Epithelial cell of prostate (primary cell): ENCODE measurements around the gene RSRC1.
"Not testable (repeated sequence)": the region's sequence is repeated elsewhere in the genome, so short reads cannot be mapped to it uniquely, and the experiment has no call there.

Experiments used
- DNase-seq: peaks from one replicate; pipeline ENCODE4 v3.0.0-alpha.2; 2011; ENCODE audit warnings: low read depth, low spot score
- H3K27ac ChIP-seq: fragments of 450-650 bp; 2 replicates; pipeline ENCODE4 v1.5.1; 2017; ENCODE audit warnings: mild to moderate bottlenecking

RSRC1 gene

DNA sequence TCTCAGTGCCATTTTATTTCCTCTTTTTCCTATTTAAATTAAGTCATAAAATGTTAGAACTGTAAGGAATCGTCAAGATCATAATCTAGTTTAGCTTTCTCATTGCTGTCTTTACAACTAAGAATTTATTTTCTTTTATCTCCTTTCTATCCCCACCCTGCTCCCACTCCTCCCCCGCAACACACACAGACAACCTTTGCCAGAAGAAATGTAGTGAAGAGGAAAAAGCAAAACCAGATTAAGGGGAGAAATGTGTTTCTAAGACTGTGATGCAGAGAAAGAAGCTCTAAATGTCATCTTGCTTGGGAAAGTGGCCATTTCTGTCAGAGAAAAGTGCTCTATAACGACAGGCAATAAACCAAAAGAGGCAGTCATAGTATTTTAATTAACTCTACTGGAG is 382.8 kb downstream of the RSRC1 start:
- no peak for DNase-seq
- H3K27ac ChIP-seq, result no peak overlapping the region

DNA sequence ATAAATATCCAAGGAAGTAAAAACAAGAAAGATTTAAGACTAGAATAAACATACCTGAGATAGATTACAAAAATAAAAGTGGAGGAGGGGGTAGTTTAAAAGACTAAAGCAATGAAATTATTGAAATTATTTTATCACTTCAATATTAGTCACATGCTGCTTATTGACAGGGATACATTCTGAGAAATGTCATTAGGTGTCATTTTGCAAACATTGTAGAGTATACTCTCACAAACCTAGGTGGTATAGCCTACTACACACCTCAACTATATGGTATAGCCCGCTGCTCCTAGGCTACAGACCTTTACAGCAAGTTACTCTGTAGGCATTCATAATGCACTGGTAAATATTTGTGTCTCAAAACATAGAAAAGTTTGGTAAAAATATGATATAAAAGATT is 384.0 kb downstream of the RSRC1 start:
- H3K27ac ChIP-seq, result no peak overlapping the region
- DNase-seq, result no peak

- no peak overlapping the region for H3K27ac ChIP-seq
- DNase-seq, result no peak
These were observed 384.8 kb downstream of the RSRC1 start for GRCh38 chr3:158494673-158495072.

DNA sequence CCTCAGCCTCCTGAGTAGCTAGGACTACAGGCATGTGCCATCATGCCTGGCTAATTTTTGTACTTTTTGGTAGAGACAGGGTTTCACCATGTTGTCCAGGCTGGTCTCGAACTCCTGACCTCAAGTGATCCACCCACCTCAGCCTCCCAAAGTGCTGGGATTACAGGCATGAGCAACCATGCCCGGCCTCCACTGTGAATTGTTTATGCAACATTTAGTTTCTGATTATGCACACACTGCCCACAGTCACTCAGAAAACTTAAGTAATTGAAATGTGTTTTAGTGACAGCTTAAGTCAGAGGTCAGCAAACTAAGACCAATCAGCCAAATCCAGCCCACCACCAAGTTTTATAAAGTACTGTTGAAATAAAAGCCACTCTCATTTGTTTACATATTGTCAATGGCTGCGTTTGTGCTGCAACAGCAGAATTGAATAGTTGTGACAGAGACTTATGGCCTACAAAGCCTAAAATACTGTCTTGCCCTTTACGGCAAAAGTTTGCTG is 385.6 kb downstream of the RSRC1 start:
- not testable (repeated sequence) for H3K27ac ChIP-seq, DNase-seq

DNA sequence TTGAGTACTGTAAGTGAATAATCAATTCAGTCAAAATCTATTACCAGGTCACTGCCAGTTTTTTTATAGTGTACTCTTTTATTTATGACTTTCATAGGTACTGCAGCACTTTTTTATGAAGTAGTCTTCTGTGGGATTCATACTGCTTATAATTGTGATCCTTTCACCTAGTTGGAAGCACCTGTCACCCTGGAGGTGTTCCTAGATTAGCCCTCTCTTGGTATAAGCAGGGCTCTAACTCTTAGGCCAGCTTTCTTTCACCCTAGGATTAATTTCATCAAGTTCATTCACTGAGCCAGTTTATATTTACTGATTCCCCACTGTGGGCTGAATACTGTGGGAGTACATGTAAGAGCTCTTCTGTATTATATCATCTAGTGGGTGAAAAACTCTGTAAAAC is 395.2 kb downstream of the RSRC1 start:
- no peak overlapping the region for H3K27ac ChIP-seq
- DNase-seq, result no peak

GRCh38 chr3:158506456-158506855 is 396.6 kb downstream of the RSRC1 start:
- no peak for DNase-seq
- no peak overlapping the region for H3K27ac ChIP-seq

- no peak for DNase-seq
- H3K27ac ChIP-seq, result no peak overlapping the region
These were observed 398.6 kb downstream of the RSRC1 start for GRCh38 chr3:158508481-158508880.

DNA sequence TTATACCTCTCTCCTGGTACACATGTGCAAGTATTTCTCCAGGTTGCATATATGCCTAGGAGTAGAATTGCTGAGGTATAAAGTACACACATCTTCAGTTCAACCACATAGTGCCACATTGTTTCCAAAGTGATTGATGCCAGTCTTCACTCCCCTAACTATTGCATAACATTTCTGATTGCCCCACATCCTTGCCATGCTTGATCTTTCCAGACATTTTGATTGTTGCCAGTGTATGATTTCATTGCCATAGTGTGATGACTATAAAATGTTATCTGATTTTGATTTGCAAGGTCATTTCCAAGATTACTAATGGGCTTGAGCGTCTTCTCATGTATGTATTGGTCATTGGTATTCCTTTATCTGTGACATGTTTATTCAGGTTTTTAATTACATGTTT is 400.0 kb downstream of the RSRC1 start:
- no peak for DNase-seq
- H3K27ac ChIP-seq, result no peak overlapping the region

DNA sequence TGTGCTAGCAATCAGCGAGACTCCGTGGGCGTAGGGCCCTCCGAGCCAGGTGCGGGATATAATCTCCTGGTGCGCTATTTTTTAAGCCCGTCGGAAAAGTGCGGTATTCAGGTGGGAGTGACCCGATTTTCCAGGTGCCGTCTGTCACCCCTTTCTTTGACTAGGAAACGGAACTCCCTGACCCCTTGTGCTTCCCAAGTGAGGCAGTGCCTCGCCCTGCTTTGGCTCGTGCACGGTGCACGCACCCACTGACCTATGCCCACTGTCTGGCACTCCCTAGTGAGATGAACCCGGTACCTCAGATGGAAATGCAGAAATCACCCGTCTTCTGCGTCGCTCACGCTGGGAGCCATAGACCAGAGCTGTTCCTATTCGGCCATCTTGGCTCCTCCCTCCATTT is 406.8 kb downstream of the RSRC1 start:
- not testable (repeated sequence) for DNase-seq, H3K27ac ChIP-seq

DNA sequence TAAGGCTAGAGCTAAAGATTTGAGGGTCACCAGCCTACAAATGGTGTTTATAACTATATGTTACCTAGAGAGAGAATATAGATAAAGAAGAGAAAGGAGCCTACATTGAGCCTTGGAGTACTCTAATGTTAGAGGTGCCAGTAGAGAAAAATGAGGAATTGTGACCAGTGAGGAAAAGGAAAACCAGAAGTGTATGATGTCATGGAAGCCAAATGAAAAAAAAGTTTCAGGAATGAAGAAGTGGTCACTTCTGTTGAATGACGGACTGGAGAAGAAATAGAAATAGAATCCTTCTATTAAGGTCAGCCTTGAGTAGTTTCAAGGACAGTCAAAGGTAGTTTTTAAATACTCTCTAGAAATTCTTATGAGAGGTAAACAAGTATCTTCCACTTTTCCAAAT is 409.9 kb downstream of the RSRC1 start:
- no peak for DNase-seq
- H3K27ac ChIP-seq, result no peak overlapping the region

- no peak for DNase-seq
- no peak overlapping the region for H3K27ac ChIP-seq
These were observed 410.5 kb downstream of the RSRC1 start for GRCh38 chr3:158520433-158520832.

DNA sequence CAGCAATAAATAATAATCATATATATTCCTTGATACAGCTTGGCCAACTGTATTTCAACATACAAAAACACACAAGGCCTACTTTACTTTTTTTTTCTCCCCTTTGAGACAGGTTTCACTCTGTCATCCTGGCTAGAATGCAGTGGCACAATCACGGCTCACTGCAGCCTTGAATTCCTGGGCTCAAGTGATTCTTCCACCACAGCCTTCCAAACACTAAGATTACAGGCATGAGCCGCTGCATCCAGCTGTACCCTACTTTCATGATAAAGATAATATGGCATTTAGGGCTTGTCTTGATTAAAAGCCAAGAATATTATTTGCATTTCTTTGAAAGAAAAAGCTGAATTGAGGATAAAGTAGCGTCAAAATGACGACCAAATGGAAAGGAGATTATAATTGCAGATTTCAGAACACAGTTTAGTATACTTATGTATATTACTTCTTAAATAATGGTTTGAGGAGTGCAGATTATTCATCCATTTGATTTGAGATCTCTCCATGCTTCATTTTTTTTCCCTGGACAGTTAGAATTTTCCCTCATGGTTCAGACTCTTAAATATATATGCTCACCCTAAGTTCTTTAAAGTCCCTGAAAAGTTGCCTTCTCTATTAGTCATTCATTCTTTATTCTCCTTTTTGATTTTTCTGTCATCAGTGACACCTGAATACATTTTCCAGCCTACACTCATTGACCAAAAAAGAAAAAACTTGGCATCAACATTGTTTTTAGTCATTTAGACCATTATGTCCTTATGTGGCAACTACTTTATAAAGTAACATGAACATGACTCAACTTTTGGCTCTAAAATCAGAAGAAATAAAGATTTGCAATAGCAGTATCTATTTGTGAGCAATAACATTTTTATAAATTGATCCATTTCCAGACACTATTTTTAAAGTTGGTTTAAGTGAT is 412.6 kb downstream of the RSRC1 start:
- no peak for DNase-seq
- H3K27ac ChIP-seq, result no peak overlapping the region

- H3K27ac ChIP-seq, result no peak overlapping the region
- no peak for DNase-seq
These were observed 418.3 kb downstream of the RSRC1 start for GRCh38 chr3:158528076-158528674.

GRCh38 chr3:158531334-158531733 is 421.4 kb downstream of the RSRC1 start:
- no peak for DNase-seq
- no peak overlapping the region for H3K27ac ChIP-seq

DNA sequence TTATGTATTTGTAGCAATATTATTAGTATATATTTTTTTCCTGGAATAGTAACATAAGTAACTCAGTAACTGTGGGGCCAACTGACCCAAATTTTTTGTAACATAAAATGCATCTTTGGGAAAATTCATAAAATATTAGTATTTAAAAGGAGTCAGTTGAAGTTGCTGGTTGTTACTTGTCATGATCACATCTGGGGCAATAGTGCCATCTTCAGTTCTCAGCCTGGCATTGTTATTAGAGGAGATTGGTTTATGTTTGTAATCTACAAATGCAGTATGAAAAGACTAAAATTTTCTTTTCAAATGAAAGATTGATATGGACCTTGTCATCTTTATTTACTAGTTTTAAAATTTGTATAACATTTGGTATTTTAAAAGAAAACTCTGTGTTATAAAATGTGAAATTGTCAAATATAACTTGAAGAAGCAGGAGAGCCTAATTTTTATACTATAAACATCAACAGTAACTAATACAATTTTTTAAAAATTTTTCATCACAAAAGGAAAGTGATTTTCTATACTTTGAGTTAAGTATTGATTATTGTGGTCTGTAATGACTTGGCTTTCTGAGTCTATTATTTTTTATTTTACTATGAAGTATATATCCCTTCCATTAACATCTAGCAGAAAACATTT is 422.3 kb downstream of the RSRC1 start:
- no peak for DNase-seq
- no peak overlapping the region for H3K27ac ChIP-seq

- H3K27ac ChIP-seq, result no peak overlapping the region
- DNase-seq, result no peak
These were observed 426.0 kb downstream of the RSRC1 start for GRCh38 chr3:158535918-158536317.

DNA sequence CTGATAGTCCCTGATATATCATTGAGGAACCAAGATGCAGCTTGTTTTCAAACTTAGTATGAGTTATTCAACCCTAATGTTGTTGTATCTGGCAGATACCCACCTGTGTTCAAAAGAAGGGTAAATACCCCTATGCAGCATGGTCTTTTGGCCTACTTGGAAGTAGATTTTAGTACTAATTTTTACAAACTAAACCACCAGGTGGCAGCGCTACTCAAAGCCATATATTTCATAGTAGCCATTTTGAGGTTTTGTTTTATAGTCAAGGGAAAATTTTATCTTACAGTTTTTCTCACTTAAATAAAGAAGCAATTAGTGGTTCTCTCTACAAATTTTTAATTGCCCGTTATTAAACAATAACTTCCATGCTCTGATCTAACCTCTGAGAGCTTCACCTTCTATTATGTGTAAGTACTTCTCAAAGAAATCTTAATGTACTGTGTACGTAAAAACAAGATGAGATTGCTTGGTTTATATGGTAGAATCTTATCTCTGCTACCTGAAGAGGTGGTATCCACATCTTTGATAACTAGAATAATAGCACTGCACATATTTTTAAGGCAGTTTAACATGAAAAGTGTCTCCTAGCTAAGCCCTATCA is 429.6 kb downstream of the RSRC1 start:
- DNase-seq, result no peak
- H3K27ac ChIP-seq, result no peak overlapping the region

DNA sequence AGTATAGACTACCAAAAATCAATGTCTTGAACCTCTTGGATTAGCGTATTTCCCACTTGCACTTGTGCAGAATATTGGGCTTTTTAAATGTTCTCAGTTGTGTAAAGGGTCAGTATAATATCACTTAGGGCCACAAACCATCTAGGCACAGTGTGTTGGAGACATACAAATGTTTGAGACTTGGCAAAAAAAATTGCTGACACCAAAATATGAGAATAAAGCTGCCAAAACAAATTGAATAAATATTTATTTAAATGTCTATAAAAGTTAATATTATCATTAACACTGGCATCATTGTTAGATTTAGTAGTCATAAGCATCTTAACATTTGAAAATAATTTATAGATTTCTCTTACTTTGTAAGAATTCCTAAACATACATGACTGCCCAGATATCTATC is 430.2 kb downstream of the RSRC1 start:
- H3K27ac ChIP-seq, result no peak overlapping the region
- DNase-seq, result no peak

DNA sequence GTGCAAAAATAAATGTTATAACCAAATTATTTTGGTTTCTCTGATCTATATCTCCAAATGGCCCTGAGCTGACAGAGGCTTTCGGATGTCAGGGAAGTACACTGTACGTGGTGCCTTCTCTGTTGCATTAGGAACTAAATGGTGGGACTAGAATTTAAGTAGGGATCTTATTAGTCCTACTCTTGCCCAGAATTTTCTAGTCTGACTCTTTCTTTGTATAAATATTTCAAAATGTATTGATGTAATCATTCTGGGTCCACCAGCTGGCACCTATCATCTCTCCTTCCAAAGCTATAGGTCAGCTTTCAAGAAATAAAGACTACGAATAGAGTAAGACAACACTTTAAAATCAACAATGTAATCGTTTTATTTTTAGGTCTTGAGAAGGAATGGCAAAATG is 438.8 kb downstream of the RSRC1 start:
- H3K27ac ChIP-seq, result no peak overlapping the region
- DNase-seq, result no peak

DNA sequence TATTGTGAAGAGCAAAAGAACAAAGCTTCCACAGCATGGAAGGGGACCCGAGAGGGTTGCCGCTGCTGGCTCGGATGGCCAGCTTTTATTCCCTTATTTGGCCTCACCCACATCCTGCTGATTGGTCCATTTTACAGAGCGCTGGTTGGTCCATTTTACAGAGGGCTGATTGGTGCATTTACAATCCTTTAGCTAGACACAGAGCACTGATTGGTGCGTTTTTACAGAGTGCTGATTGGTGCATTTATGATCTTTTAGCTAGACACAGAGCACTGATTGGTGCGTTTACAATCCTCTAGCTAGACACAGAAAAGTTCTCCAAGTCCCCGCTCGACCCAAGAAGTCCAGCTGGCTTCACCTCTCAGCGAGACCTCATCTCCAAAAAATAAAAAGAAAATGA is 440.0 kb downstream of the RSRC1 start:
- H3K27ac ChIP-seq, DNase-seq: not testable (repeated sequence)

GRCh38 chr3:158552124-158552523 is 442.2 kb downstream of the RSRC1 start:
- H3K27ac ChIP-seq, result no peak overlapping the region
- DNase-seq, result no peak
